Stimulated activated CD8-positive, alpha-beta memory T cell treated with anti-CD3 and anti-CD28 coated beads, Interleukin-4, amount 100 ng/mL, for 1 hour (primary cell): Measurements from ENCODE around the gene CROCC.
A peak's percentile ranks its signal among the peaks of the same experiment; 100 is the strongest.
"Not testable (repeated sequence)": the region's sequence is repeated elsewhere in the genome, so short reads cannot be mapped to it uniquely, and the experiment has no call there.

ENCODE experiments used
- DNase-seq, 2 donors: peaks; one replicate each; pipeline ENCODE4 v3.0.0-alpha.2; 2020; ENCODE audit warnings: low read depth in 2 of 2, low spot score in 1 of 2

The CROCC gene

DNA sequence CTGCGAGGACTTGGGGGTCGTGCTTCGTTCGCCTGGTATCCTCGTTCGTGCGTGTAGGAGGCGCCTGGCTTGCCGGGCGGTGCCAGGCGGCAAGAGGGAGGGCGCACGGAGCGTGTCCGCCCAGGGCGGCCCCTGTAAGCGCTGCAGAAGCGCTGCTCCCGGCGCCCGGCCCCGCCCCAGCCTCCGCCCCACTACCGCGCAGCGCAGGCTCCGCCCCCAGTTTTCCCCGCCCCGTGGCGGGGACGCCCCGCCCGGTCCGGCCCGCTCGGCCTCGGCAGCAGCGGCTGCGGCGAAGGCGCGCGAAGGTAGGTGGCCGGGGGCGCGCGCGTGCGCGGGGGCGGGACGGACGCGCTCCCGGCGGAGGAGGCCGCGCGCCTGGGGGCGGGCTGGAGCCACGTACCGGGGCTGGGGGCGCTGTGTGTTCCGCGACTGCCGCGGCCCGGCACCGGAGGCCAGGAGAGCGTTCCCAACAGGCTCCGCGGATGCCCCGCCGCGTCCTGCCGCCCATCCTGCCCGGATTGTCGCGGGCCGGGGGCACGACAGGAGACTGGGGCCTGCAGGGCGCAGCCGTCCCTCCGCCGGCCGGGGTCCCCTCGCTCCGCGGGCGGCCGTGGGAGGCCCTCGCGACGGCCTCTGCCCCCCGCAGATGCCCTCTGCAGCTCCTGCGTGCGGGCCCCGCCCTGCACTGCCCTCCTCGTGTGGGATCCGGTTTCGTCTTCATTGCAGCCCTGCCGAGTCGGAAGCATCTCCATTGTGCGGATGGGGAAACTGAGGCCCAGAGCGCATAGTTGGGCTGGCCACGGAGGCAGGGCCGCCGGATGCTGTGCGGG is 7.7 kb upstream of the CROCC start:
- DNase-seq = peak; percentile 85 to 91

DNA sequence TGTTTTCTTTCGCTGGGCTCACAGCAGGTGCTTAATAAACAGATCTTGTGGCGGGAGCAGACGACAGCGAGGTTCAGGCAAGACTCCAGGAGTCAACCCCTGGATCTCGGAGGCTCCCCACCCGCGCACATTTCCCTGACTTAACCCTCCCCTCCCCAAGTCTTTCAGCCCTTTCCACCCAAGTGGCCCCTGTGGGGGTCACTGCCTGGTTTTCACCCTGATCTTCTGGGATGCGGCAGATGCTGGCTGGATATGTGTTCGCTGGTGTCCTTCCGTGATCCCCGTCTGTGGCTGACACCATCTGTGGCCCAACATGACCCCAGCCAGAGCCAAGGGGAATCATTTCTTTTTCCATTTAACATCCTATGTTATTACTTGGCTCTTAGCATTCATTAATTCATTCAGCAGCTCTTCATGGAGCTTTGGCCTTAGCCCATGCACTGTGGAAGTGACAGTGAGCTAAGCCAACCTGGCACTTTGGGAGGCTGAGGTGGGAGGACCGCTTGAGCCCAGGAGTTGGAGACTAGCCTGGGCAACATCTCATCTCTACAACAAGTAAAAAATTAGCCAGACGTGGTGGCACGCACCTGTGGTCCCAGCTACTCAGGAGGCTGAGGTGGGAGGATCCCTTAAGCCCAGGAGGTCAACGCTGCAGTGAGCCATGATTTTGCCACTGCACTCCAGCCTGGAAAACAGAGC is 6.7 kb upstream of the CROCC start:
- DNase-seq = not testable (repeated sequence)

DNA sequence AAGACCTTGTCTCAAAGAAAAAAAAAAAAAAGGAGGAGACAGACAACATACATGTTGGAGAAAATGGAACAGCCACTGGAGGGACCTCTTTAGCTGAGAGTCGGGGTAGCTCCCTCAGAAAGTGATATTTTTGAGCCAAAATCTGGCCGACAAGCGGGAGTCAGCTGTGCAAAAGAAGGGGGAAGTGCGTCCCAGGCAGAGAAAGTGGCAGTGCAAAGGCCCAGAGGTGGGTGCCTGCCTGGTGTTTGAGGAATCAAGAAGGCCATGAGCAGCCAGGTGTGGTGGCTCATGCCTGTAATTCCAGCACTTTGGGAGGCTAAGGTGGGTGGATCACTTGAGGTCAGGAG is 6.1 kb upstream of the CROCC start:
- no peak for DNase-seq

DNA sequence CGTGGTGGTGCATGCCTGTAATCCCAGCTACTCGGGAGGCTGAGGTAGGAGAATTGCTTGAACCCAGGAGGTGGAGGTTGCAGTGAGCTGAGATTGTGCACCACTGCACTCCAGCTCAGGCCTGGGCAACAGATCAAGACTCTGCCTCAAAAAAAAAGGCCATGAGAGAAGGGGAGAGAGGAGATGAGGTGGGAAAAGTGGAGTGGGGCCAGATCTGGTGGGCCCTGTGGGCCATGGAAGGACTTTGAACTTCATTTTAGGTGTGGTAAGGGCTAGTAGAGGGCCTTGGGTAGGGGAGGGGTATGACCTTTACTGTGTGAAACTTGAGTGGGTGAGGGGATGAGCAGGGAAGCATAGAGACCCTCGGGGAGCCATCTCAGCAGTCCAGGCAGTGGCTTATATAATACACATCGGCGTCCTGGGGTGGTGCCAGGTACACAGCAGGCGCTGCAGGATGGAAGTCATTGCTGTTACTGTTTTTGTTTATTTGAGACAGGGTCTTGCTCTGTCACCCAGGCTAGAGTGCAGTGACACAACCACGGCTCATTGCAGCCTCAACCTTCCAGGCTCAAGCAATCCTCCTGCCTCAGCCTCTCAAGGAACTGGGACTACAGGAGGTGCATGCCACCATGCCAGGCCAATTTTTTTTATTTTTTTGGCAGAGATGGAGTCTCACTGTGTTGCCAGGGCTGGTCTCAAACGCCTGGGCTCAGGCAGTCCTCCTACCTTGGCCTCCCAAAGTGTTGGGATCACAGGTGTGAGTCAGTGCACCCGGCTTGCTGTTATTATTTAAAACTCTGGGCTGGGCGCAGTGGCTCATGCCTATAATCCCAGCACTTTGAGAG is 5.5 kb upstream of the CROCC start:
- DNase-seq = not testable (repeated sequence)

DNA sequence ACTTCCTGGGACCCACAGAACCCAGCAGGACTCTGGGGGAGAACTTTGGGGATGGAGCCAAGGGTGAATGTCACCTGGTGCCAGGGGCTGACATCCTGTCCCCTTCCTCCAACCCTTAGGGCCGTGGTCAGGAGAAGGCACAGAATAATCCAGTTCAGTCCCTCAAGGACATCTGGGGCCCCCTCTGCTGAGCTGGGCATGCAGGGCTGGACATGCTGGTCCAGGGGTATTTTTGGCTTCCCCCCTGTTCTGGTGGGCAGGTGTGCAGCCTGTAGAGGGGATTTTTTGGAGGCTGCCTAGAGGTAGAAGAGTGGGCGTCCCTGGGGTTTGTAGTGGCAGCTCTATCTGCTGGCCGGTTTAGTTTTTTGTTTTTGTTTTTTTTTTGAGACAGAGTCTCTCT is 3.4 kb upstream of the CROCC start:
- no peak for DNase-seq

DNA sequence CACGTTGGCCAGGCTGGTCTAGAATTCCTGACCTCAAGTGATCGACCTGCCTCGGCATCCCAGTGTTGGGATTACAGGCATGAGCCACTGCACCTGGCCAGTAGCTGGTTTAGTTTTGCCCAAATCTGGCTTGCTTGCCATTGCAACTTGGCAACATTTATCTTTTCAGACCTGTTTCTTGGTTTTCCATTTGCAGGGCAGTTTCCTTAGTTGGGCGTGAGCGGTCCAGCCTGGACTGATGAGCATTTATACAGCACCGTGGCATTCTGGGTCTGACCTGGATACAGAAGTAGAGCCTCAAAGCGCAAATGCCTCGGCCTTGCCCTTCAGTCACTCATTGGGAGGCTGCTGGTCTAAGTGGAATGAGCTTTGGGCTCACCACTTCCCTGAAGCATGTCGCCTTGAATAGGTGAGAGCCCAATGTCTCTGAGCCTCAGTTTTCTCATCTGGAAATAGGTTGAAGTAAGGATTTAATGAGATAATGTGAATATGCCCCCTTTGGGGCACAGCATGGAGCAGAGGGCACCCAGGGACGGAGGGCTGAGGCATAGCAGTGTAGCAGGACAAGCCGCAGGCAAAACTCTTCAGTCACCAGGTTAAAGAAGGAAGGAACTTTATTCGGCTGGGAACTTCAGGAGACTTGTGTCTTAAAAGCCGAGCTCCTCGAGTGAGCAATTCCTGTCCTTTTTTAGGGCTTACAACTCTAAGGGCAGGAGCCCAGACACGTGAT is 2.6 kb upstream of the CROCC start:
- not testable (repeated sequence) for DNase-seq

DNA sequence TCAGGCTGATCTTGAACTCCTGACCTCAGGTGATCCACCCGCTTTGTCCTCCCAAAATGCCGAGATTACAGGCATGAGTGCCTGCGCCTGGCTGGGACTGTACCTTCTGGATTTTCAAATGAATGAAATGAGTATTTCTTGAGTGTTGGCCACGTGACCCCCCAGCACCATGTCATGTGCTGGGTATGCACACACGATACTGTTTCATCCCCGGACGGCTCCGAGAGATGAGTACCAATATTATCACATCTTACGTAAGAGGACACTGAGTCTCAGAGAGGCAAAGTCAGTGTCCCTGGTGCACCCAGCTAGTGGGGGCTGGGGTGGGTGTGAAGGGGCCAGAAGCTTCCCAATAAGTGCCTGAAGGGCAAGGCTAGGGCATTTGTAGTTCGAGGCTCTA is 780 bp upstream of the CROCC start:
- DNase-seq = no peak

DNA sequence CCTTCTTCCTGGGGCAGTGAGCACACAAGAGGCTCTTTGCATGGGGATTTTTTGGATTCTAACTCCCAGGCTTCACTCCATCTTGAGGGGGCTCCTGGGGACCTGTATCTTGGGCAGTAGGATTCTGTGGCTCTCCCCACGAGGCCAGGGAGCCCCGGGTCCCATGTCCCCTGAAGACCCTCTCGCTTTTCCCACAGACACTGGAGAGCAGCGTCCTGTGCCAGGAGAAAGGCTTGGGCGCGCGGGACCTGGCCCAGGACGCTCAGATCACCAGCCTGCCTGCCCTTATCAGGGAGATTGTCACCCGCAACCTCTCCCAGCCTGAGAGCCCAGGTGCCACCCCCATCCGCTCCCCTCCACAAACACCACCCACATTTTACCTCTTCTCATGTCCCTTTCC is 735 bp downstream of the CROCC start:
- DNase-seq = no peak

DNA sequence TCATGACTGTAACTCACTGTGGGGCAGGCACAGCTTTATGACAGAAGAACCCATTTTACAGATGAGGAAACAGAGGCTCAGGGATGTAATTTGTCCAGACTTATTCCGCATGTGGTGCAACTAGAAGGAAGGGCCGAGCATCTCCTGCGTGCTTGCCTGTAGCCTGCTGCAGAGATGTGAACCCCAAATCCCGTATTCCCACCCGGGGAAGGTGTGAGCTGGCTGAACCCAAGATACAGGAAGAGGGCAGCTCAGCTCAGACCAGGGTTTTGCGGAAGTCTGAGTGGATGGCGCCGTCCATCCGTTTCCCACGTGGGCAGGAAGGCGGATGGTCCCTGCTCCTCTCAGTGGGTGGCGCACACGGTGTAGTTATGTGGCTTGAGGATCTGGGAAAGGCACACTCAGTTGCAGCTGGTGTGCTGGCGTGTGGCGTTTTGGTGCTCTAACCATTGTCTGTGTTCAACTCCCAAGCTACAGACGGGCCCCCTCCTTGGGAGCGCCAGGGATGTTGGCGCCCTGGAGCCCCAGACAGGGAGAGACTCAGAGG is 1.2 kb downstream of the CROCC start:
- no peak for DNase-seq

DNA sequence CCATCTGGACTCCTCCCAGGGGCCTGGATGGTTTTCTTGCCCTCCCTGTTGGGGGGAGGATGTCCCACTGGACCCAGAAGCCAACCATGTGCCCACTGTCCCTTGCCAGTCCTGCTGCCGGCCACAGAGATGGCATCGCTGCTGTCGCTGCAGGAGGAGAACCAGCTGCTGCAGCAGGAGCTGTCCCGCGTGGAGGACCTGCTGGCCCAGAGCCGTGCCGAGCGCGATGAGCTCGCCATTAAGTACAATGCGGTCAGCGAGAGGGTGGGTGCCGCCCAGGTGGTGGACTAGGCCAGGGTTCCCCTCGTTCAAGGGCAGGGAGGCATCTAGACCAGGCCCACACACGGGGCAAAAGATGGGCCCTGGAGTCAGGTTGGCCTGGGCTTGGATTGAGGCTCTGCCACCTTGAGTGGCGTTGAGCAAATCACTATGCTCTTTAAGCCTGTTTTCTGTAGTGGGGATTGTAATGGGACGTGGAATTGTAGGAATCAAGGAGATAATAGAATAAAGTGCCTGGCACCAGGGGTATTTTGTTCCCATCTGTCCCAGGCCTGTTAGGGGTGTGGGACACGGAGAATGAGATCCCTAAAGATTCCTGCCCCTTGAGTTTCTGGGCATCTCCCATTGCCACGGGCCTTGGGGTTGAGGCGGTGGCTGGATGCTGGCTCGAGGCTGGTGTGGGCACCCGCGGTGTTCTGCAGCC is 2.6 kb downstream of the CROCC start:
- DNase-seq = no peak

DNA sequence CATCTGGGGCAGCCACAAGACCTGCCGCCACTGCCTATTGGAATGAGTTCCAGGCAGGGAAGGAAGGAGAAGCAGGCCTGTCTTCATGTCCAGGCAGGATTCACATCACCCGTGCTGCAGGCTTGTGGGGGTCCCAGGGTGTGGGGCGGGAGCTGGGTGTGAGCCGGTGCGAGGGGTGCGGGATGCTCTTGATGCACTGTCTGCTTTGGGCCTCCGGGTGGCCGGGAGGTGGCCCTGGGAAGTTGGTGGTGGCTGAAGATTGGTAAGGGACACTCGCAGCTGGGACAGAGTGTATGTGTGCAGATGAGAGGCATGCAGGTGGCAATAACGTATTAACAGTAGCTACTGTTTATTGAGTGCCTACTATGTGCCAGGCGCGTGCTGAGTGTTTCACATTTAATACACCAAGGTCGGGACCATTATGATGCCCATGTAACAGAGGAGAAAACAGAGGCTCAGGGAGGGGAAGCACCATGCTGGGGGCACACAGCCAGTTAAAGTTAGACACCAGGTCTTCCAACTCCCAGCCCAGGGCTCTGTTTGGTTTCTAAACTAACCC is 3.3 kb downstream of the CROCC start:
- no peak for DNase-seq

DNA sequence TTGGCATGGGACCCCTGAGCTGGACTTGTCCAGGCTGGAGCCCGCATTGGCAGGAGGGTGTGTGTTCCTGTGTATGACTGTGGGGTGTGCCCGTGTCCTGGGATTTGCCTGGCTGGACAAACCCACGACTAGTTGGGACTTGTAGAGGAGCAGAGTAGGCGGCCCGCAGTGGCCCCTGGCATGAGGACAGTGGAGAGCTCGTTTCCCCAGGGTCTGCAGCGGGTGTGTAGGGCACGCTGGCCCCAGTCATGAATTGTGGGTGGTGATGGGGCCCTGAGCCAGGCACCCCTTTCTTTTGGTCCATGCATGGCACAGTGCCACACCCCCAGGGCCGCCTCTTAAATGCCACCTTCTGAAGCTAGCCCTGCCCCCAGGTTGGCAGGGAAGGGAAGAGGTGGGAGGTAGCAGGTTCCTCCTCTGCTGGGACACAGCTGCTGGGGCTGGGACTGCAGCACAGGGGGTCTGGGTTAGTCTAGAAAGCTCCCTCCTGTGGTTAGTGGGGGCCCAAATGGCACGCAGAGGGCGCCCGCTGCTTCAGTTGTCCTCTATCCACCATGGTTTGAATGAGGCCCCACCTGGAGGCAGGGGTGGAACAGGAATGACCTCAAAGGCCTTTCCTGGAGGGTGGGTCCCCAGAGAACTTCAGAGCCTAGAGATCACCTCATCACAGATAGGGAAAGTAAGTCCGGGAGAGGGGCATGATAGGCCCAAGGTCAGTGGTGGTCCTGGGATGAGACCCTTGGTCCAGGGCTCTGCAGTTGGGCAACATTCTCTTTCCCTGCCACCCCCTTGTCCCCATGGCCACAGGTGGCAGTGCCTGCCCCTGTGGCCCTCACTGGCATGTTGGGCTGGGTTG is 4.1 kb downstream of the CROCC start:
- no peak for DNase-seq

DNA sequence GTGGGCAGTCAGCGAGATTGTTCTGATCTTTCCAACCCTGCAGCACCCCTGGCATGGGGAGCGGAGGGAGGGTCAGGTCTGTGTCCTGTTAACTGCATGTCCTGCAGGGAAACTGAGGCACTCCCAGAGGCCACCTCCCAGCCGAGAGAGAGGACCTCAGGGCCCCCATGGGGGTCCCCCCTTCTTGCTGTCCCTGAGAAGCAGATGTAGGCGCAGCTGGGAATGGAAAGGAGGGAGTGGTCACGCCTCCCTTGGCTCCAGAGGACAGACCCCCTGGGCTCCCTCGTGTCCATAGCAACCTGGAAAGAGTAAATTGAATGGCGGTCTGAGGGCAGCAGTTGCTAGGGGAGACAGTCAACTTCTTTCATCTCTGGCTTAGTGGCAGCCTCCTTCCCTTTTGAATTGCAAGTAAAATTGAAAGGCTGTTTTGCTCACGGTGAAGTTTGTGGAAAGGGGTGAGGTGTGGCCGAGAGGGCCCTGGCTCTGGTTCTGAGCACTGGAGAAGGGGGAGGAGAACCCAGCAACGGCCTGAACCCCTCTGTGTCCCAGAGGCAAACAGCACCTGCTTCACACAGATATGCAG is 4.9 kb downstream of the CROCC start:
- no peak for DNase-seq

DNA sequence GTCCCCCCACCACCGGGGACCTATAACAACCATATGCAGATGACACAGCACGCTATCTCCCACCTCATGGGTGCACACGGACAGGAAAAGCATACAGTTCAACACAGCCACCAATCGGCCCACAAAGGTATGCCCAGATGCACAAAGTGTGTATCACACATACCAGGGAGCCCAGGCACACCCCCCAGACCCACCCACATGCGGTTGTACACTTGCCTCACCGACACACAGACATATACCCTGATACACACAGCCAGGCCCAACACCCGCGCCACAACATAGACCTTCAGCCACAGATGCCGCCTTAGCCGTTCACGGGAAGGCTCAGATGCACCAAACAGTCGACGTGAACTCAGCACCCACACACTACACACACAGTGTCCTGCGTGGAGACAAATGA is 5.5 kb downstream of the CROCC start:
- no peak for DNase-seq

DNA sequence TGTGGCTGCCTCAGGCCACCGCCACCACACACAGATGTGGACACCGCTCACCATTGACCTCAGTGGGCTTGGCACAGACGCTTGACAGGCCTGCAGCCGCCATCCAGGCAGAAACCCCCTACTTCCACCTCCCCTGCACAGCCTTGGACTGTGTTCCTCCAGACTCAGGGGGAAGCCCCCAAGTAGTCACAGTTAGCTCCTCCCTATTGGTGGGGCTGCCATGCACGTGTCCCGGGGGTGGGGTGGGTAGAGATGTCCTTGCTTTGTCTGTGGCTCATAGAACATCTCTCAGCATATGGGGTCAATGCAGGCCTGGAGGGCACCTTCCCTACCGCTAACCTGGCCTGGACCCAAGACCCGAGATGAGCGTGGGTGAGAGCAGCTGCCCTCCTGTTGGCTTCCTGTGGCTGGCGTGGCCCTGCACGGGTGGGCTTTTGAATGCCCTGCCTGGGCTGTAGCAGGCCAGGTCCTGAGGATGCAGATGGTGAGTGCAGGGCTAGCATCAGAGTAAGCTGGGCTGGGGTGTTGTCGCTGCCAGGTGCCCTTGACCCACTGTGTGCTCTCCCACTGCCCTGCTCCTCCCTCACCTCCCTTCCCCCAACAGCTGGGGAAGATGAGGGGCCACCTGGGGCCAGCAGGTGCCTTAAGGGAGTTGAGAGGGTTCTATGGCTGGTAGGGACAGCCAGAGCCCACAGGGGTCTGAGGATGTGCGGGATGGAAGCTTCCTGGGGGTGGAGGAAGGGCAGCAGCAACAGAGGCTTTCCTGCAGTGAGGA is 6.2 kb downstream of the CROCC start:
- DNase-seq = no peak

DNA sequence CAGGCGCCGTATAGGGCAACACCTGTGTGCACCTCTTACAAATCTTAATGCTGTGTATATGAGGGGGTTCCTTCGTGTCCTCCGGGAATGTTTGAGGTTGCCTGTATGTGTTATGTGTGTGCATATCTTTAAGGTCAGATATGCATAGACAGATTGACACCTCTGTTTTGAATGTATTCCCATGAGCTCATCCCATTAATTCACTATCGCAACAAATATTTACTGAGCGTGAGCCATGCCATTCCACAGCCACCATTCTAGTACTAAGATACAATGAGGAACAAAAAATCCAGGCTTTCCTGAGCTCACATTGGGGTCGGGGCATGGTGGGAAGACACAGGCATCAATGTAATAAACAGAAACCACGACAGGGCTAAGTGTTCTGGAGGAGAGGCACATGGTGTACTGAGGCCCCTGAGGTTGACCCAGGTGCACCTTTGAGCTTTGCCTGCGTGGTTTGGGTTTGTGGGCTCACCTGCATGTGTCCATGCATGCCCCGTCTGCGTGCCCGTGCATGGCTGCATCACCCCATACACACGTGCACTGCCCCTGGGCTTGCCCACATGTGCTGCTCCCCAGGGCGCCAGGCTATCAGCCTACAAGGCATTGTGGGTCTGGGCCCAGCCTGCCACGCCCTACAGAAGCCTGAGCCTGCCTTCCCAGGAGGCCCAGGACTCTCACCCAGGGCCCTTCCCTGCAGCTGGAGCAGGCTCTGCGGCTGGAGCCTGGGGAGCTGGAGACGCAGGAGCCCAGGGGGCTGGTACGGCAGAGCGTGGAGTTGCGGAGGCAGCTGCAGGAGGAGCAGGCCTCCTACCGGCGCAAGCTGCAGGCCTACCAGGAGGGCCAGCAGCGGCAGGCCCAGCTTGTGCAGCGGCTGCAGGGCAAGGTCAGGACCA is 7.7 kb downstream of the CROCC start:
- DNase-seq = not testable (repeated sequence)
